Nephron progenitor cell (in vitro differentiated cells): Measurements from ENCODE around the gene MCCC2.
"Not testable (repeated sequence)": the region's sequence is repeated elsewhere in the genome, so short reads cannot be mapped to it uniquely, and the experiment has no call there.

ENCODE experiments used
- DNase-seq: peaks from one replicate; pipeline ENCODE4 v3.0.0; 2021
- H3K27ac Mint-ChIP-seq: 2 replicates; pipeline ENCODE4 v1.8.0; 2021; ENCODE audit warnings: mild to moderate bottlenecking, moderate library complexity, mixed read lengths
- H3K27me3 Mint-ChIP-seq: 2 replicates; pipeline ENCODE4 v1.8.0; 2021; ENCODE audit warnings: mild to moderate bottlenecking, low read depth, mixed read lengths; ENCODE audit not compliant: poor library complexity
- H3K36me3 Mint-ChIP-seq: 2 replicates; pipeline ENCODE4 v1.8.0; 2021; ENCODE audit warnings: low read depth, mixed read lengths
- H3K4me1 Mint-ChIP-seq: 2 replicates; pipeline ENCODE4 v1.8.0; 2021; ENCODE audit warnings: mixed read lengths
- H3K4me3 Mint-ChIP-seq: 2 replicates; pipeline ENCODE4 v1.8.0; 2021; ENCODE audit warnings: mild to moderate bottlenecking, moderate library complexity, mixed read lengths
- H3K9me3 Mint-ChIP-seq: 2 replicates; pipeline ENCODE4 v1.8.0; 2021; ENCODE audit warnings: mild to moderate bottlenecking, moderate library complexity, mixed read lengths
- TF ChIP-seq, protein P1 (sequence below): fragments of 200-600 bp; sonication (generic); IDR thresholded peaks from 2 replicates; pipeline ENCODE4 v1.5.0; 2021; ENCODE audit warnings: antibody characterized with exemption

Gene MCCC2

DNA sequence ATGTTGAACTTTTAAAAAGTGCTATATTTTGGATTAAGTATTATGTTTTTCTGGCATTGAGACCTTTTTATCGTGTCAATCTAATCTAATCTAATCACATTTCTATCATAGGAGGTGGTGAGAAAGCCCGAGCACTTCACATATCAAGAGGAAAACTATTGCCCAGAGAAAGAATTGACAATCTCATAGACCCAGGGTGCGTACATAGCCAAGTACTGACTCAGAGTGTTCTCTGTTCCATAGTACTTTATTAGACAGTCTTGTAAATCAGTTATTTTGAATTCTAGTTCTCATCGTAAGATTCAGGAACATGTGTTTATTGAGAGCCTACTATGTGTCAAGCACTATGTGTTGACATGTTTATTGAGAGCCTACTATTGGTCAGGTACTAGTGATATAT lies 9.0 kb downstream of the MCCC2 start:
- Mint-ChIP-seq H3K9me3 (no peaks in the 10 kb centered on the region), H3K27me3 (no peaks in the 10 kb centered on the region), H3K4me1 (peaks cover 2% of the 10 kb centered on the region), H3K27ac (no peak overlapping the region), H3K4me3 (no peak overlapping the region), H3K36me3 (peaks cover 61% of the 10 kb centered on the region)
- no peak for DNase-seq
- TF ChIP-seq, protein P1, sequence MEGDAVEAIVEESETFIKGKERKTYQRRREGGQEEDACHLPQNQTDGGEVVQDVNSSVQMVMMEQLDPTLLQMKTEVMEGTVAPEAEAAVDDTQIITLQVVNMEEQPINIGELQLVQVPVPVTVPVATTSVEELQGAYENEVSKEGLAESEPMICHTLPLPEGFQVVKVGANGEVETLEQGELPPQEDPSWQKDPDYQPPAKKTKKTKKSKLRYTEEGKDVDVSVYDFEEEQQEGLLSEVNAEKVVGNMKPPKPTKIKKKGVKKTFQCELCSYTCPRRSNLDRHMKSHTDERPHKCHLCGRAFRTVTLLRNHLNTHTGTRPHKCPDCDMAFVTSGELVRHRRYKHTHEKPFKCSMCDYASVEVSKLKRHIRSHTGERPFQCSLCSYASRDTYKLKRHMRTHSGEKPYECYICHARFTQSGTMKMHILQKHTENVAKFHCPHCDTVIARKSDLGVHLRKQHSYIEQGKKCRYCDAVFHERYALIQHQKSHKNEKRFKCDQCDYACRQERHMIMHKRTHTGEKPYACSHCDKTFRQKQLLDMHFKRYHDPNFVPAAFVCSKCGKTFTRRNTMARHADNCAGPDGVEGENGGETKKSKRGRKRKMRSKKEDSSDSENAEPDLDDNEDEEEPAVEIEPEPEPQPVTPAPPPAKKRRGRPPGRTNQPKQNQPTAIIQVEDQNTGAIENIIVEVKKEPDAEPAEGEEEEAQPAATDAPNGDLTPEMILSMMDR, result no peak

DNA sequence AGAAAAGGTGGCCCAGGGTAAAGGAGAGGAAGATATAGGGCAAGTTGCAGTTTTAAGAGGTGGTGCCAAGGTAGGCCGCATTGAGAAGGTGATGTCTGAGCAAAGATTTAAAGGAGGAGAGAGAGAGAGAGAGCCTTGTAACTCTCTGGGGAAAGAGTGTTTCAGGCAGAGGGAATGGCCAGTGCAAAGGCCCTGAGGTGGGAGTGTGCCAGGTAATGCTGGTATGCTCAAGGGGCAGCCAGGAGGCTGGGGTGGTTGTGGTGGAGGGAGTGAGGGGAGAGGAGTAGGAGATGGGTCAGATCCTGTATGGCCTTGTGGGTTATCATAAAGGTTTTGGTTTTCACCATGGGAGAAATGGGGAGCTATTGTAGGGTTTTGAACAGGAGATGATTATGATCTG lies 9.9 kb downstream of the MCCC2 start:
- no peaks in the 10 kb centered on the region for H3K27me3 Mint-ChIP-seq
- no peak overlapping the region for H3K4me3 Mint-ChIP-seq
- H3K9me3 Mint-ChIP-seq, result no peaks in the 10 kb centered on the region
- TF ChIP-seq, protein P1, result no peak
- peaks cover 68% of the 10 kb centered on the region for H3K36me3 Mint-ChIP-seq
- H3K4me1 Mint-ChIP-seq, result peaks cover 8% of the 10 kb centered on the region
- DNase-seq, result no peak
- H3K27ac Mint-ChIP-seq, result no peak overlapping the region

DNA sequence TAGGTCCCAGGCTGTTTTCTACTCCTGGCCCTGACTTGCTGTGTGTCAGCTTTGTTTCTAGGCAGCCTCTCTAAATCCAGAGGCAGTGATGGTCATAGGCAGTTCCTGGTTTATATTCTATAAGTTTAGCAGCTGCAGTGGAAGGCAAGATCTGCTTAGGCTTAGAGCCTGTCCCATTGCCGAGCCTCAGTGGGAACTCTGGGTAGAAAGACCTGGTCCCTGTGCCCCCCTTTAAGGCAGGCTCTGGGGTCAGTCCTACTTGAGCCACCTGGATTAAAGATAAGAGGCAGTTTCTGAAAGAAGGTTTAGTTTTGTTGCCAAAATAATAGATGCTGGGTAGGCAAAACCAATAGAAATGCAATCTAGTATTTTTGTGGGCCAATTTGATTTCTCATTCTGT lies 13.6 kb downstream of the MCCC2 start:
- Mint-ChIP-seq H3K4me1 (peaks cover 8% of the 10 kb centered on the region), H3K27ac (no peak overlapping the region)
- TF ChIP-seq, protein P1, result no peak

DNA sequence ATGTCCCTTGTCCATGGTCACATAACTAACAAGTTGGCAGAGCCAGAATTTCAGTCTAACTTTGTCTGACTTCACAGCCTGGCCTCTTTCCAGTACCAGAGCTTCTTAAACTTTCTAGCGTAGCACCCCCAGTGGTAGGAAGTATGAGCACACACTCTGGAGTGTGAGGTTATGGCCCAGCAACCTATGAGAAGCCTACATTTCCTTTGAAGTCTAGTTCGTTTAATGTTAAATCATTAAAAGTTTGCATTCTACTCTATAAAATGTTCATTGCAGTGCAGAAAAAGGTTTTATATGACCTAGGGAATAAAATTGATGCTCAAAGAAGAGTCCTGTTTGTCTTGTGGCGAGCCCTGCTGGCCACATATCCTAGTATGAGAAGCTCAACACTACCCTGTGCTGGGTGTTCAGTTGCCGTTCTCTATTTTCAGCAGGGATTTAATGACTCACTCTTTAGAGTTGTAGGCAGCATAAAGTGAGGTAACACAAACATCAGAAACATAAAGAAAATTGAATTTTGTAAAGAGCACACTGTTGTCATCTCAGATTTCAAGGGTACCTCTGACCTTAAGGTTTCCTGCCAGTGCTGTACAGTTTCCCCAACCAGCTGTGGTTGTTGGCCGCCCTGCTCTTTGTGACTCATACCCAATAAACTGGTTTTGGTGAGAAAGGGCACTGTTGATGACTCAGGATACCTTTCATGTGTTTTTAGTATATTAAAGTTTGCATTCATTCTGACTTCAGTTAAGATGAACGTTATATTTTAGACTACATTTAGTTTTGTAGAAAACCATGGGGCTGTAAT lies 14.3 kb downstream of the MCCC2 start:
- H3K9me3 Mint-ChIP-seq, result peaks cover 12% of the 10 kb centered on the region
- peak; percentile 14 for DNase-seq
- H3K4me3 Mint-ChIP-seq, result no peak overlapping the region
- no peaks in the 10 kb centered on the region for H3K27me3 Mint-ChIP-seq
- TF ChIP-seq, protein P1, result peak; percentile 66
- H3K27ac Mint-ChIP-seq, result no peak overlapping the region
- H3K4me1 Mint-ChIP-seq, result peaks cover 8% of the 10 kb centered on the region
- H3K36me3 Mint-ChIP-seq, result peaks cover 78% of the 10 kb centered on the region

More for the DNA sequence above, 13.6 kb downstream of the MCCC2 start:
- Mint-ChIP-seq H3K4me3 (no peak overlapping the region), H3K9me3 (peaks cover 11% of the 10 kb centered on the region), H3K27me3 (no peaks in the 10 kb centered on the region), H3K36me3 (peaks cover 78% of the 10 kb centered on the region)
- DNase-seq, result no peak

DNA sequence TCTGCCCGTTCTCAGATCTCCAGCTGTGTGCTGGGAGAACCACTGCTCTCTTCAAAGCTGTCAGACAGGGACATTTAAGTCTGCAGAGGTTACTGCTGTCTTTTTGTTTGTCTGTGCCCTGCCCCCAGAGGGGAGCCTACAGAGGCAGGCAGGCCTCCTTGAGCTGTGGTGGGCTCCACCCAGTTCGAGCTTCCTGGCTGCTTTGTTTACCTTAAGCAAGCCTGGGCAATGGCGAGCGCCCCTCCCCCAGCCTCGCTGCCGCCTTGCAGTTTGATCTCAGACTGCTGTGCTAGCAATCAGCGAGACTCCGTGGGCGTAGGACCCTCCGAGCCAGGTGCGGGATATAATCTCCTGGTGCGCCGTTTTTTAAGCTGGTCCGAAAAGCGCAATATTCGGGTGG lies 22.8 kb downstream of the MCCC2 start:
- H3K36me3 Mint-ChIP-seq, result peaks cover 60% of the 10 kb centered on the region
- H3K4me1 Mint-ChIP-seq, H3K27me3 Mint-ChIP-seq, H3K4me3 Mint-ChIP-seq, H3K27ac Mint-ChIP-seq, DNase-seq: not testable (repeated sequence)
- H3K9me3 Mint-ChIP-seq, result peaks cover 20% of the 10 kb centered on the region

DNA sequence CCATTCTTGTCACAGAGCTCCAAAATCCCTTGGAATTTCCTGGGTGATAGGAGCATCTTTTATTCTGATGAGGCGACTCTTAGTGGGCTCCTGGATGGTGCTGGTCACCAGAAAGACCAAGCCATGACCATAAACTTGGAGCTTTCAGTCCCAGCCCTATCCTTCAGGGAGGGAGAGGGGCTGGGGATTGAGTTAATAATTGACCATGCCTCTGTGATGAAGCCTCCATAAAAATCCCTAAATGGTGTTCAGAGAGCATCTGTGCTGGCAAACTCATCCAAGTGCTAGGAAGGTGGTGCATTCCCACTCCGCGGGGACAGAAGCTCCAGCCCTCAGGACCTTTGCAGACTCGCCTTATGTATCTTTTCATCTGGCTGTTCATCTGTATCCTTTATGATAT lies 28.7 kb downstream of the MCCC2 start:
- Mint-ChIP-seq H3K9me3 (peaks cover 4% of the 10 kb centered on the region), H3K27me3 (no peaks in the 10 kb centered on the region), H3K27ac (no peak overlapping the region), H3K4me3 (no peak overlapping the region), H3K36me3 (peaks cover 71% of the 10 kb centered on the region), H3K4me1 (no peaks in the 10 kb centered on the region)
- TF ChIP-seq, protein P1, result no peak
- DNase-seq, result no peak
